Upper lobe of right lung (tissue), 1 donor: Measurements from ENCODE around the gene MED25. TPM values are rescaled to one million over a fixed set of nuclear protein-coding genes. Genes with fewer than 3 reads are reported as not detected.

Experiments used
- ATAC-seq: fragments of 200-7000 bp; cut with Tn5 transposase; one replicate; pipeline ENCODE4 v1.9.1; 2020; ENCODE audit warnings: mild to moderate bottlenecking, moderate library complexity
- DNase-seq: peaks from one replicate; pipeline ENCODE4 v3.0.0-alpha.2; 2020
- H3K27ac ChIP-seq: fragments of 200-600 bp; one replicate; pipeline ENCODE4 v1.8.0; 2022
- H3K27me3 ChIP-seq: fragments of 200-600 bp; one replicate; pipeline ENCODE4 v1.8.0; 2022; ENCODE audit warnings: mild to moderate bottlenecking
- H3K36me3 ChIP-seq: fragments of 200-600 bp; one replicate; pipeline ENCODE4 v1.8.0; 2022
- H3K4me1 ChIP-seq: fragments of 200-600 bp; one replicate; pipeline ENCODE4 v1.8.0; 2022
- H3K4me3 ChIP-seq: fragments of 200-600 bp; one replicate; pipeline ENCODE4 v1.8.0; 2022; ENCODE audit warnings: mild to moderate bottlenecking
- H3K9me3 ChIP-seq: fragments of 200-600 bp; one replicate; pipeline ENCODE4 v1.8.0; 2022
- CTCF ChIP-seq: fragments of 200-600 bp; IDR thresholded peaks from one replicate; pipeline ENCODE4 v1.8.0; 2022; ENCODE audit warnings: antibody characterized with exemption
- intact Hi-C: fragments of 100-400 bp; cut with DNase I; formaldehyde crosslinking; loops from one replicate; pipeline ENCODE4 v1.11.0; 2022
- total RNA-seq: library from RNA; stranded (reverse); fragmentation: NEBNext Ultra II Directional; extraction: Animal tissue kit (Norgen Biotek cat#: 25700); gene quantifications from one replicate; pipeline ENCODE4 v1.2.1, GENCODE V29; 2021
- donor health status: DM: no; HTN: yes; CAD: no; lungs with severe emphysema.

Gene MED25
- total RNA-seq, 1 donor from 2014 or later, result 45.9 TPM

DNA sequence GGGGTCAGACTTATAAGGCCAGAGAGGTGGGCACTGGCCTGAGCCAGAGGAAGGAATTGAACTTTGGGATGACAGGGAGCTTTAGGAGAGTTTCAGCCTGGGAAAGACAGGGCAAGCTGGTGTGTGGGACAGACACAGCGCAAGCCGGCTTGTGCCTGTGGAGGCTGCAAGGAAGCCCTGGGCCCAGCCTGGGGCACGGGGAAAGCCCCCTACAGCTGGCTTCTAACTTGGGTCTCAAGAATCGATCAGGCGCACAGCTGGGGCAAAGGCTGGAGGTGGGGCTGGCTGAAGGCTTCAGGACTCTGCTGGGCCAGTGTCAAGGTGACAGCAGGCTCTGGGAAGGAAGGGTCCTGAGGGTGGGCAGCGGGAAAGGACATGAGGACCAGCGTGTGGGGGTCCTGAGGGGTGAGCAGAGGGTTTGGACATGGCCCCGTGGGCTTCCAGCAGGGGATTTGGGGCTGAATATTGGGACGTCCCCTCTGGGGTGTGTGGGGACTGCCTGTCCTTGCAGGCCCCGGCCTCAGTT lies 35.8 kb downstream of the MED25 start:
- DNase-seq, result no peak
- H3K4me1 ChIP-seq, result peaks cover 18% of the 10 kb centered on the region
- no peak overlapping the region for H3K27ac ChIP-seq
- no peak for ATAC-seq
- no peaks in the 10 kb centered on the region for H3K27me3 ChIP-seq
- H3K36me3 ChIP-seq, result peaks cover 35% of the 10 kb centered on the region
- intact Hi-C loops, result no loop called here
- H3K4me3 ChIP-seq, result no peak overlapping the region
- no peak for TF ChIP-seq CTCF
- peaks cover 4% of the 10 kb centered on the region for H3K9me3 ChIP-seq

GRCh38 chr19:49854378-49855263 lies 36.5 kb downstream of the MED25 start:
- Histone ChIP-seq H3K27me3 (no peaks in the 10 kb centered on the region), H3K4me1 (peaks cover 17% of the 10 kb centered on the region), H3K36me3 (peaks cover 37% of the 10 kb centered on the region), H3K4me3 (no peak overlapping the region), H3K9me3 (no peaks in the 10 kb centered on the region), H3K27ac (no peak overlapping the region)
- ATAC-seq (no peak), DNase-seq (no peak)
- TF ChIP-seq CTCF, result no peak
- intact Hi-C loops, result no loop called here

DNA sequence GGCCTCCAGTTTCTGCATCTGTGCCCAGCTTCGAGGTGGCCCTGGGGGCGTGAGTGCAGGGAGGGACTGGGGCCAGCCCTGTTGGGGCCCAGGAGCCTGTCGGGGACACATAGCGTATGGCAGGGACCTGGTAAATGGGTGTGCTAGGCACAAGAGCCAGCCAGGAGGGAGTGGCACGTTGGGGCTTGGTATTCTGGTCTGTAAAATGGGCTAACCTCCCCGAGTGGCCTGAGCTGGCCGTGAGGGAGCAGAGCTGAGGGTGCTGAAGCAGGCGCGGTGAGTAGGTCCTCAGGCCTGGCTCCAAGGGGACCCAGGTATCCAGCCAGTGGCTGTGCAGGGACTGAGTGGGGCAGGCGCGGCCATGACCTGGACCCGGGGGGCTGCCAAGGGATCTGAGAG lies 37.2 kb downstream of the MED25 start:
- Histone ChIP-seq H3K4me3 (no peak overlapping the region), H3K4me1 (peaks cover 13% of the 10 kb centered on the region), H3K36me3 (peaks cover 42% of the 10 kb centered on the region), H3K9me3 (no peaks in the 10 kb centered on the region), H3K27me3 (no peaks in the 10 kb centered on the region), H3K27ac (no peak overlapping the region)
- no peak for DNase-seq
- no peak for ATAC-seq
- no peak for TF ChIP-seq CTCF
- intact Hi-C loops, result no loop called here

GRCh38 chr19:49855676-49856573 lies 37.8 kb downstream of the MED25 start:
- peaks cover 12% of the 10 kb centered on the region for H3K4me1 ChIP-seq
- no peak overlapping the region for H3K4me3 ChIP-seq
- H3K9me3 ChIP-seq, result no peaks in the 10 kb centered on the region
- intact Hi-C loops, result no loop called here
- H3K27me3 ChIP-seq, result no peaks in the 10 kb centered on the region
- ATAC-seq (no peak), DNase-seq (no peak)
- no peak overlapping the region for H3K27ac ChIP-seq
- peaks cover 48% of the 10 kb centered on the region for H3K36me3 ChIP-seq
- no peak for TF ChIP-seq CTCF

DNA sequence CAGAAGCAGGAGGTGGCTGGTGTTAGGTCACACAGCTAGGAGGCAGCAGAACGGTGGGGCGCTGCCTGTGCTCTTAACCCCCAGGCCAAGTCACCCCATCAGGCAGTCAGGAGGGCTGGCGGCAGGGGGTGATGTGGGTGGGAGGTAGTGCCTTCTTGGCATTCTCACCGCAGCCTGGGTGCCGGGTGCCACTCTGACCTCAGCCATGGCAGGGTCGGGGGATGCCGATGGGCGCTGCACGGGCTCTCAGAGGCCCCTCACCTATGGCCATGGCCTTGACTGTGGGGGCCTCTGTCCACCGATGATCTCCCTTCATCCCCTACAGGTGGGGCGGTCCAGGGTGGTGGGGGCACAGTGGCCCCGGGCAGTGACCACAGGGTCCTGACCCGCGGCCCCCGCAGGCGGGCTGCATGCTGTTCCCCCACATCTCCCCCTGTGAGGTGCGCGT lies 38.5 kb downstream of the MED25 start:
- Histone ChIP-seq H3K4me3 (no peak overlapping the region), H3K9me3 (no peaks in the 10 kb centered on the region), H3K27me3 (no peaks in the 10 kb centered on the region), H3K36me3 (peaks cover 55% of the 10 kb centered on the region), H3K27ac (no peak overlapping the region), H3K4me1 (peaks cover 12% of the 10 kb centered on the region)
- intact Hi-C loops, result no loop called here
- TF ChIP-seq CTCF, result no peak
- DNase-seq (no peak), ATAC-seq (no peak)
